GM10248 (cell line): ENCODE results near the gene KSR1.

Experiments used
- CTCF ChIA-PET: fragments of 300-600 bp; sonication (Branson Sonifier 250); formaldehyde crosslinking; extraction: SDS; loops from one replicate; lab custom pipeline; 2021; ENCODE audit warnings: antibody characterized with exemption; lab: Yijun Ruan, JAX
- POLR2A ChIA-PET: fragments of 350-650 bp; sonication (Branson Sonifier 250); formaldehyde crosslinking; extraction: SDS; loops from one replicate; lab custom pipeline; 2020; ENCODE audit warnings: antibody characterized with exemption; lab: Yijun Ruan, JAX
- DNase-seq: peaks from one replicate; pipeline ENCODE4 v3.0.0; 2012; ENCODE audit errors: extremely low spot score
- CTCF ChIP-seq: IDR thresholded peaks from 2 replicates; pipeline ENCODE4 v1.5.1; 2012; ENCODE audit warnings: mild to moderate bottlenecking, low read depth; ENCODE audit errors: extremely low read depth, missing control alignments, control extremely low read depth

Gene KSR1

GRCh38 chr17:27666831-27667560 is 210.7 kb downstream of the KSR1 start:
- no peak for DNase-seq
- CTCF ChIA-PET: interaction anchor here (1.7 to 2.3 kb wide), 2 partner anchors 66 to 214 kb away, joined by 4 to 6 read pairs; no protein-coding TSS in a partner anchor
- POLR2A ChIA-PET: no interaction called here
- no peak for TF ChIP-seq CTCF

GRCh38 chr17:27667656-27668487 is 211.6 kb downstream of the KSR1 start:
- POLR2A ChIA-PET: no interaction called here
- CTCF ChIA-PET: no interaction called here
- no peak for TF ChIP-seq CTCF

GRCh38 chr17:27668488-27668823 is 212.2 kb downstream of the KSR1 start:
- ChIA-PET CTCF (no interaction called here), POLR2A (no interaction called here)
- no peak for DNase-seq
- no peak for TF ChIP-seq CTCF

More at GRCh38 chr17:27667656-27668487, 211.6 kb downstream of the KSR1 start:
- DNase-seq: no peak

GRCh38 chr17:27669136-27669535 is 212.9 kb downstream of the KSR1 start:
- POLR2A ChIA-PET: no interaction called here
- CTCF ChIA-PET: no interaction called here
- DNase-seq: no peak
- no peak for TF ChIP-seq CTCF

- ChIA-PET POLR2A (no interaction called here), CTCF (no interaction called here)
- no peak for DNase-seq
- TF ChIP-seq CTCF: no peak
Measured at GRCh38 chr17:27669850-27670249, 213.6 kb downstream of the KSR1 start.

GRCh38 chr17:27670791-27671590 is 214.7 kb downstream of the KSR1 start:
- TF ChIP-seq CTCF: no peak
- ChIA-PET POLR2A (no interaction called here), CTCF (no interaction called here)
- DNase-seq: no peak
